Stimulated activated CD4-positive, alpha-beta T cell treated with anti-CD3 and anti-CD28 coated beads, Interleukin-2, amount 100 ng/mL, for 4 hours (primary cell): ENCODE results near the gene MRPS23.

Experiments used
- DNase-seq: peaks from one replicate; pipeline ENCODE4 v3.0.0-alpha.2; 2020; ENCODE audit warnings: low read depth

Gene MRPS23

DNA sequence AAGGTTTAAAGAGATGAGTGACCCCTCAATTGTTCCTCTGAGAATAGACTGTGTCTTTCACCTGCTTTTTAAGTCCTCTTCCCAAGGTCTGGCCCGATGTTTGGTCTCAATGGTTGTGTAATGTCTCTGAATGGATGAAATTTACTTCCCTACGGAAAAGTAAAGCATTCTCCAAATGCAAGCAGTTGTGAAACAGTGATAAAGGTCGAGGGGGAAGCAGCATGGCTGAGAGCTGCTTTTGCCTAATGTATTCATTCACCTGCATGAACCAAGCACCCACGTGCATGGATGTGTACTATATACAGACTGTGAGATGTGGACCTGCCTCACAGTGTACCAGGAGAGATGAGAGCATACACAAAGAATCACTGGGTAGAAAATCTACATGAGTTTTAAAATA, 11.4 kb downstream of the MRPS23 start:
- DNase-seq = no peak

DNA sequence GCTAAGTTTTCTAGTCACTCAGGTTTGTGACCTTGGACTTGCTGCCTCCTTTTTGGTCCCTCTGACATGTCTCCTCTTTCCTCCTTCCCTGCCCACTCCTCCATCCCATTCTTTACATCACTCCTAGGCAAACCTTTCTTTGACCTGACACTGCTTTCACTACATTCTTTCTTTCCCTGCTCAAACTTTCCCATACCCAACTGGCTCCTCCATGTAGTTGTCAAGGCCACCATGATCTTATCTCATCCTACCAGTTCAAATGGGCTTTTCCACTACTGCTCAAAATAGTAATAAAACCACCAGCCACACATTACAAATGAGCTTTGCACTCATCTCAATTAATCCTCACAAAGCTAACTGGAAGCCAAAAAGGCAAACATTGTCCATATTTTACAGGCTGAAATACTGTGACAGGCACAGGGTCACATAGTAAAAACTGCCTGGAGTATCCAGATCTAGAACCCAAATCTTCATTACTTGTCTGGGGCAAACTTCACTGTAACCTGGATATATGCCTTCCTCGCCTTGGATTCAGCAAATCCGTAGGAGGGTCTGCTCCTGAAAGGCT, 14.4 kb downstream of the MRPS23 start:
- DNase-seq = no peak

GRCh38 chr17:57834146-57834741, 15.6 kb downstream of the MRPS23 start:
- DNase-seq = no peak

DNA sequence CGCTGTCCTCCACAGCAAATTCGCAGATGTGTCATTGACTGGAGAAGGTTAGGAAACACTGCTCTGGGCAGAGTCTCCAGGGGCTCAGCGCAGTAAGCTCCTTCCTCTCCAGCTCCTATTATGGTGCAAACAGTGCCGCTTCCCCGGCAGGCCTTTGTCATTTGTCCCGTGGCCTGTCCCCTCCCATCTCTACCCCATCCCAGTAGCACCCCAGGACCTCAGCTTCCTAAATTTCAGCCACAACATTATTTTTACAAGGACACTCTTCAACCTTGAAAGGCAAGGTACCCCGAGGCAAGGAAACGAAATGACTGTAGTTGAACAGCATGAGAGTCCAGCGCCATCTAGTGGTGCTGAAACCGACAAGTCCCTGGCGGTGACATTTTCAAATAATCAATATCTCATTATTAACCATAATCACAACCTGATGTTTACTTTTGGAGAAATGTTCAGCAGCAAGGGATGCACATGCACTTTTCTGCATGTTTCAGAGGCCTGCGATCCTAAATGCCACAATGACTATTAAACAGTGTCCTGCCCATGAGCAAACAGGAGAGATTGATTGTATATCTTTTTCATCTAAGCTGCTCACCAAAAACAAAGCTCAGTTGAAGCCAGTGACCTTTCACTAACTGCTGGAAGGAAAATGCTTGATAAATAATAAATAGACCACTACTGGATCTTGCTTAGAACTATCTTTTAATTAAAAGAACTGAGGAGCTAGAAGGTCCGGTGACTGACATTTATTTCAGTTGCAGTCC, 16.5 kb downstream of the MRPS23 start:
- DNase-seq = peak; percentile 60

GRCh38 chr17:57832314-57833178, 17.3 kb downstream of the MRPS23 start:
- DNase-seq = no peak

DNA sequence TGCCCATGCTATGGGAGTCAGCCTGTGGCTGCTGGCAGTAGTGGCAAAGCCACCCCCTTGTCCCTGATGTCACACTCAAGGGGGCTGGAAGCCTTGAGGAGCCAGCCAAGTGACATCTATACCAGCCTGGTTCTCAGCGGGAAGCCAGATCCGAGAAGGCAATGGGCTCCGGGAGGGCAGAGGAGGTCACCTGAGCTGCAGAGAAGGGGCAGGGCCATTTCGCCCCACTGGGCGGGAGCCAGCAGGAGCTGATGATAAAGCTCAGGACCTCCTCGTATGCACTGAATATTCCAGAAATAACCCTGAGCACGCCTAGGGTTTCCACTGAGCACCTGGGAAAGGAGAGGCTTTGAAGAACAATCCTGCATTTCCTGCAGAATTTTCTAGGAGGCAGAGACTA, 19.0 kb downstream of the MRPS23 start:
- DNase-seq = no peak

GRCh38 chr17:57823469-57824401, 26.1 kb downstream of the MRPS23 start:
- DNase-seq = no peak

DNA sequence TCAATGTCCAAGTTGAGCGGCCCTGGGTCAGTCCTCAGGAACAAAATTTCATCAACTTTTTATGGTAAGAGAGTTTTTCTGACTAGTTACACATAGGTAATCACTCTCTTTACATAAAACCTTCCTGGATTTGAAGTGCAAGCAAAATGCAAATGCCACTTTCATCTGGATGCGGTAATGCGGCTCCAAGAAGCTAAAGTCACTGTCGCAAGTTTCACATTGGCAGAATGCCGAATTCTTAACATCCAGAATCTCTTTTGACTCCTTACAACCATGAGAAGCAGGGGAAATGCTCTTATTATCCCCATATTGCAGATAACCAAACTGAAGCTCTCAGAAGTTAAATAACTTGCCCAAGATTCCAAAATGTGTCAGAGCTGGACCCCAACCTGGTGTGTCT, 30.0 kb downstream of the MRPS23 start:
- no peak for DNase-seq

GRCh38 chr17:57819285-57819684, 30.6 kb downstream of the MRPS23 start:
- DNase-seq = no peak

GRCh38 chr17:57818066-57818465, 31.8 kb downstream of the MRPS23 start:
- DNase-seq = no peak

- no peak for DNase-seq
Measured at GRCh38 chr17:57817299-57817698, 32.5 kb downstream of the MRPS23 start.

- no peak for DNase-seq
Measured at GRCh38 chr17:57814421-57814820, 35.4 kb downstream of the MRPS23 start.

DNA sequence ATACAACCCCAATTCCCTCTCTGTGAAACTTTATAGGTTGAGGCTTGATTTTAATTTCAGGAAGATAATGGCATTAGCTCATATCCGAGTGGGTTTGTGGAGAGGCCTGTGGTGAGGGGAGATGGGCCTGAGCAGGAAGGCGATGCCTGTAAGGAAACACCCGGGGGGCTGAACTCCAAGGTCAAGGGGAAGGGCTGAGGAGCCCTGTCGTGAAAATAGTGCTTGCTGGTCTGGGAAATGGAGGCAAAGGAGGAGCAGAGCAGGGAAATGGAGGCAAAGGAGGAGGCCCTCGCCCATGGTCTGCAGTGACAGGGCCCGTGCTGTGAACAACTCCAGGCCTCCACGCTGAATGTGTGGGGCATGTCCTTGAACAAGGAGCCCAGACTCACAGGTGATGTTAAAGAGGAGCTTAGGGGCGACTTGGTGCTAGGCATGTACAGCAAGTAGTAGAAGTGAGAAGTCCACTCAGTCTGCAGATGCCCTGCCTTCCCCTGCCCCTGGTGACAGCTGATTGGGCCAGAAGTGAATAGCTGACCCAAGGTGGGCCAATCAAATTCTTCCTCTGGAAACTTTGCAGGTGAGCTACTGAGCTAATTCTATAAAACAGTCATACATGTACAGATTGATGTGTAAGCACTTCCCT, 38.1 kb downstream of the MRPS23 start:
- DNase-seq = no peak

GRCh38 chr17:57810721-57811637, 38.9 kb downstream of the MRPS23 start:
- no peak for DNase-seq

DNA sequence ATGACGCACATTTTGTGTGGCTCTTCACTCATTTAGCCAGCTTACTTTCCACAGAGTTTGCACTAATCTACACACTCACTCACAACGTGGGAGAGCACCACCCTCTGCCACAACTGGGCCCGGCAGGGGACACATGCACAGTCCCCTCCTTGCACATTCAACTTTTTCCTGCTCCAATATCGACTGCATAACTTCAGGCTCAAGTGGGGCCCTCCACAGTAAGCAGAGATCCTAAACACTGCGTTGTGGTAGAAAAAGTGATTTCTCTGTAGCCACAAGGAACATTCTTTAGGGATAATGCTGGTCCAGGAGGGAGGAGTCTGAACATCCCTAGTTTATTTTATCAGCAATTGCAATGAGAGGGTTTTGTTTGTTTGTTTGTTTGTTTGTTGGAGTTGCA, 40.0 kb downstream of the MRPS23 start:
- no peak for DNase-seq

- no peak for DNase-seq
Measured at GRCh38 chr17:57808882-57809281, 41.0 kb downstream of the MRPS23 start.

DNA sequence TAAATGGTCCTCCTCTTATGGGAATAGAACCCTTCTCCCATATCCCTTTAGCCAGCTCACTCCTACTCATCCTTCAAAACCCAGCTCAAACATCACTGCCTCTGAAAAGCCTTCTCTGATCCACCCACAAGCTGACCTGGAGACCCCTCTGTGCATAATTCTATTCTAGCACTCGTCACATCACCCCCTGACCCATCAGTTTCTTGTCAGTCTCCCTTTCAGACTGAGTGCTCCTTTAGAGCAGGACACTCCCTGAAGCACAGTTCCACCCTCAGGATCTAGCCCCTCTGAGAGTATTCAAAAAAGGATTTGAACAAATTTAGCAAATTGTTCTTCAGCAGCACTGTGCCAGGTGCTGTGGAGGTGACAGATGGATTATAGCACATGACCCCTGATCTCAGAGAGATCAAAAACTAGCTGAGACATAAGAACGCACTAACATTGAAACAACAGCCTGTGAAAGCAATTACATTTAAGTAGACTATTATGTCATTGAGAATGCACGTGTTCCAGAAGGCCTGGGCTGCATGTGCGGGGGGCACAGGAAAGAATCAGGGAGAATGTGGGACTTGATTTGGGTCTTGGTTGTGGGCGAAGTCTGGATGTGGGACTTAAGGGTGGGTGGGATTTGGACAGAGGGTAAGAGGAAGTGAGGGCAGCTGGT, 43.5 kb downstream of the MRPS23 start:
- no peak for DNase-seq

DNA sequence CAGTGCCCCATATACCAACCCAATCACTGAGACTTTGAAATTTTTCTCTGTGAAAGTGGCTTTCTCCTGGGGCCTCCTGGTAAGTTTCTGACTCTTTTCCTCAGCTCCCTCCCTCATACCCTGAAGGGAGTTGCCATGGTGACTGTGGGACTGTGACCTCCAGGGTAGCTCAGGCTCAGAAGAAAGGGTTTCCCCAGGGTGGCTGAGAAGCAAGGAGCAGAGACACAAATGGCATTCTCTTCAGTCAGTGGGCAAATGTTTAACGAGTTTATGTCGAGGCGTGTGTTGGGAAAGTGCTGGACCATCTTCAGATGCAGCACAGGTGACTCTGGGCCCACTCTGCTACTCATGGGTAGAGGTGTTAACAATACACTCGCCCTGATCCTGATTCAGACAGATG, 46.8 kb downstream of the MRPS23 start:
- no peak for DNase-seq

GRCh38 chr17:57801044-57801711, 48.7 kb downstream of the MRPS23 start:
- DNase-seq = no peak
